LHCN-M2 (cell line): ENCODE measurements around the gene CDKAL1. TPM values are rescaled to one million over a fixed set of nuclear protein-coding genes. Genes with fewer than 3 reads are reported as not detected.
A peak's percentile ranks its signal among the peaks of the same experiment; 100 is the strongest.
"Not testable (repeated sequence)": the region's sequence is repeated elsewhere in the genome, so short reads cannot be mapped to it uniquely, and the experiment has no call there.

Experiments
- DNase-seq: peaks from one replicate; pipeline ENCODE4 v3.0.0-alpha.2; 2012; ENCODE audit warnings: low read depth
- total RNA-seq: library from RNA; depleted of rRNA; stranded (reverse); fragments of >200 nt; gene quantifications from 2 replicates; pipeline ENCODE4 v1.2.3, GENCODE V29; 2014

Gene CDKAL1
- total RNA-seq, 1 experiment from 2014 or later: 17.9 TPM

DNA sequence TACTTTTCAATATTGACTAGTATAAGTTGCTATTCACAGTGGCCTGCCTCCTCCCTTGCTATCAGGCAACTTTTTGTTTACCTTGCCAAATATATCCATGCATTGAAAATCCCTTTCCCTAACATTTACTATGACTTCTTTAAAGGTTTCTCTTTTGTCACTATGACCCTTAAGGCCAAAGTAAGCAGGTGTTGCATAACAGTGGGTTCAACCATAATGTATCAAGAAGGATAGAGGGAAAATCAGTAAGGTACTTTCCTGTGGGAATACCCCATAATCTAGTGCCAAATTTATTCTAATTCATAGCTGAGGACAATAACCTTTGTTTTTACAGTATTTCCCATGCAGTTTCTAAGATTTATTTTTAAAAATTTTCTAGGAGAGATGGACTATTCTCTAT is 527.6 kb downstream of the CDKAL1 start:
- no peak for DNase-seq

- peak; percentile 11 for DNase-seq
Measured at GRCh38 chr6:21064756-21065340, 530.6 kb downstream of the CDKAL1 start.

DNA sequence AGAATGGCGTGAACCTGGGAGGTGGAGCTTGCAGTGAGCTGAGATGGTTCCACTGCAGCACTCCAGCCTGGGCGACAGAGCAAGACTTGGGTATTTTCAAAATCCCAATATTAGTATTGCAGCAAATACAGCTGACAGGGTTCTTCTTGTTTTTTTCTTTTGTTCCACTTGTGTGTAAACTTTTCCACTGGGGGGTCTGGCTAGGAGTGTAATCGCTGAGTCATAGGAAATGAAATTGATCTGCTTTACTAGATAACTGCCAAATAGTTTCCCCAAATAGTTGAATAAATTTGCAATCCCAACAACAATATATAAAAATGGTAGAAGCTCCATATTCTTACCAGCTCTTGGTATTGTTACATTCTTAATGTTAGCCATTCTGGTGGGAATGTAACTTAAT is 533.3 kb downstream of the CDKAL1 start:
- peak; percentile 29 for DNase-seq

DNA sequence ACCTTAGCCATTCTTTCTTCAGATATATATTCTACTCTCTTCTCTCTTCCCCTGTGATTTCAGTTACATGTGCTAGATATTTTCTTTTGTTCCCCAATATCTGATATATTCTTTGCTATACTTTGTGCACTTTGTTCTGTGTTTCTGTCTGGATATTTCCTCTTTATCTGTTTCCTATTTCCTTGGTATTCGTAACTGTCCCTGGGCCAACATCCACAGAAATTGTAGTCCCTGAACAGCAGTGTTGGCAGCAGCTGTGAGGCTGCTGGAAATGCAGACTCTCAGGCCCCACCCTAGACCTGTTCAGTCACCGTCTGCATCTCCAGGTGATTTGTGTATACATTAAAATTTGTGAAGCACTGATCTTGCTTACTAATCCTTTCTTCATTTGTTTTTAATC is 536.4 kb downstream of the CDKAL1 start:
- no peak for DNase-seq

DNA sequence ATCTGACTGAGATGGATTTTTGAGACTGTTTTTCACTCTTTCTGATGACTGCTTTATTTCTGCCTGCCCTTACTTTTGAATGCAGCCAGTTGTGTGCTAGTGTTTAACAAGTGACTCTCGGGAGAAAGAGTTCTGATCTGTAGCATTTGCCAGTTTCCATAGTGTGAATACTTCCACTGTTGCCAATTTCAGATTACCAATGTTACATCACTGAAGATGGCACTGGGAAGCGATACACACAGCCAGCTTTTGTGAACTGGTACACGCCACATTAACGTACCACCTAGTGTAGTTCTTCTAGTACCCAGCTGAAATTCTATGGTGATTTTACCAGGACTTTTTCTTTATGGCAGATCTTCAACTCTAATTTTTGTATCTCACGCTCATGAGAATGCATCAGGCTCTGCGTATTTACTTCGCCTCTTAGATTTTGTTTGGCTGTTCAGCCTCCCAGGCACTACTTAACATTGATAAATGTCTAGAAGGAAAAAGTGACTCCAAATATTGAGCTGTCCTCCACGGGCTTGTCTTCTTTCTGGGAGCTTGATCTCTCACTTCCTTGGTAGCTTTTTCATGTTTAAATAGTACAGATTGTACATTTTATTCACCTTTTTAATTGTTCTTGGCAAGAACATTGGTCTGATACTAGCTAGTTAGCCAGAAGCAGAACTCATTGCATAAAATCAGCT is 537.7 kb downstream of the CDKAL1 start:
- no peak for DNase-seq

- DNase-seq: no peak
Measured at GRCh38 chr6:21073318-21073839, 539.1 kb downstream of the CDKAL1 start.

- no peak for DNase-seq
Measured at GRCh38 chr6:21074484-21074883, 540.2 kb downstream of the CDKAL1 start.

DNA sequence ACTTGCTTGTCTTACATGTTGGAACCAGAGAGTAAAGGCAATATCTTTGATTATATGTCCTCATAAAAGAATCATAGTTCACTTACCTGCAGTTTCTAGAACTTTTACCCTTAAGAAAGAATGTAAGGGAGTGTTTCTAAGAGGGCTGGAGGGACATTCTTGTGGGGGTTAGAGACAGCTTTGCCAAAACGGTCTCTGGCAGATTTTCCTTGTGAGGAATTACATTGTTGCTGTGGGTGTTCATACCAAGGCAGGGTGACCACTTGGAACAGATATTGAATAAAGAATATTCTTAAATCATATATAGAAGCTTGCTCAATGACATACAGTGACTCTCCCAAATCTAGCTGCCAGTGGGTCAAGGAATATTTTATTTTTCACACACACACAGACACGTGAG is 541.7 kb downstream of the CDKAL1 start:
- DNase-seq: no peak

GRCh38 chr6:21078497-21078896 is 544.2 kb downstream of the CDKAL1 start:
- DNase-seq: no peak

DNA sequence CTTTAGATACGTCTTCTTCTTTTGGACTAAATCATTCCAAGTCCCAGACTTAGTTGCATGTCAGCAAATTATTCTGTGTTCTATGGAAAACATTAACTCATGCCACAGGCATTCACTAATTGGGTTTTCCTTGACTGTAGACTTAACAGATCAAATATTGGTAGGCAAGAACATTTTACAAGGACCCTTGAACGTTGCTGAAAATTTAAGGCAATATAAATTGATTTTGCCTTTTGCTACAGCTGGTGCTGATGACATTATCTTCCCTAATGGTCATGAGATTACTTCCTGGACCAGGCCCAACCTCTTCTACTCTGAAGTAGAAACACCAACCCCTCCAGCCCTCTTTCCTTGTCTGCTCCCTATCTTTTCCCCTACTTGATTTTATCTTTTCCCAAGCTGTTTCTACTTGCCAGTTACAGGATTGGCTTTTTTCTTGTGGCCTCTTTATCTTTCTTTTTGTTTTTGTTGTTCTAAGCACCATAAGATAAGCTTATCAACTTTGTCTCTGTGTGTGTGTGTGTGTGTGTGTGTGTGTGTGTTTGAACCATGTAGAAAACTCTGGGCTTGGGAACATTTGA is 545.3 kb downstream of the CDKAL1 start:
- DNase-seq: peak; percentile 7

- no peak for DNase-seq
Measured at GRCh38 chr6:21080221-21080620, 546.0 kb downstream of the CDKAL1 start.

DNA sequence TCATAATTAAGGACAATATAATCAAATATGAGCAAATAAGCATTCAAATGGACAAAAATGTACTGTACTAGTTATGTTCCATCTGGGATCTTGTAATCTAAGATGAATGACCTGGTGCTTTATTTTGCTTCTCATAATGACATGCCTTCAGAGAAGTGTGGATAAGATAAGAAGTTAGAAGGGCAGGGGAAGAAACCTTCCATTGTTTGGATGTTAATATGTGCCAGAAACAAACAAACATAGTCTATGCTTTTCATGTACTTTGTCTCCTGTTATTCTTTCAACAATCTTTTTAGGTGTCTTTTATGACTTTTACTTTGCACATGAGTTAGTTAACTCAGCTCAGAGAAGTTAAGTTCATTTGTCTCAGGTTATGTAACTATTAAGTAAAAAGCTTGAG is 547.8 kb downstream of the CDKAL1 start:
- no peak for DNase-seq

DNA sequence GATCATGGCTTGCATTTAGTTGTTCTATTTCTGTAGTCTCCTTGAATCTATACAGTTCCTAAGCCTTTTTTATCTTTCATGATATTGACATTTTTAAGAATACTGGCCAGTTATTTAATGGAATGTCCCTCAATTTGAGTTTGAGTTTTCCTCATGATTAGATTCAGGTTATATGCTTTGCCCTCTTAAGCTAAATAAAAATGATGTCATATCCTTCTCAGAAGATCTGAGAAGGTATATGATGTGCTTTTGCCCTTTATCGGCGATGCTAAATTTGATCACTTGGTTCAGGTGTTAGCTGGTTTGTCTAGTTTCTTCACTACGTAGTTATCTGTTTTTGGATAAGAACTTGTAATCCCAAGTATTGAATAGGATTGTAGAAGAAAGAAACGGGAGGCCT is 549.5 kb downstream of the CDKAL1 start:
- DNase-seq: no peak

DNA sequence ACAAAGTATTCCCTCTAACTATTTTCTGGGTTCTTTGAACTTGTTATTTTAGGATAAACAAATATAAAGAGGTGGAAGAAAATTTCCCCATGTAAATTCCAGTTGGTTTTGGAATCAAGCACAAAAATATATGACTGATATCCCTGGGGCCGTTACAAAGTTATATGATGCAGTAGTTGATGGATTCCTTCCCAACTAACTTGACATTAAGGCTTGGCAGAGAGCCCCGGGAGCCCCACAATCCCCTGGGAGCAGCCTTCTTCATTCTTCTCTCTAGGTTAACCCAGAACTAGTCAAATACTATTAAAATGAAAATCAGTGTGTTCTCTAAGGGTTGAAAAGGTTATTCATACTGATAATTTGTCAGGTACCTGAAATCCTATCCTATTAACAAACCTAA is 550.4 kb downstream of the CDKAL1 start:
- no peak for DNase-seq

DNA sequence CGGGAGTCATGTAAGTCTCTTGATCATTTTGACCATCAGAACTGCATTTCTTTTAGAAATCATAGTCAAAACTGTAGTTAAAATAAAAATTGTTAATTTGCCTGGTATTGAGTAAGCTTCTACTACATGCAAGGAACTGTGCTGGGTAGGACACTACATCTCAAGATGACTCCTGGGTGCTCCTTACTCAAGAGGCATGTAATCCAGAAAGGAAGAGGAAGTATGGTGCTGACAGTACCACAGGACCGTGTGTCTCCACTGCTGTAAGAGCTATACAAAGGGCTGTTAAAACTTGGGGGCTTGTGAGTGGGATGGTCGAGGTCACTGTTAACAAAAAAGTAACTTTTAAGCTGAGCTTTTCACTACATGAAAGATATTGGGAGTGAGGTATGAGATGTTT is 551.0 kb downstream of the CDKAL1 start:
- no peak for DNase-seq

DNA sequence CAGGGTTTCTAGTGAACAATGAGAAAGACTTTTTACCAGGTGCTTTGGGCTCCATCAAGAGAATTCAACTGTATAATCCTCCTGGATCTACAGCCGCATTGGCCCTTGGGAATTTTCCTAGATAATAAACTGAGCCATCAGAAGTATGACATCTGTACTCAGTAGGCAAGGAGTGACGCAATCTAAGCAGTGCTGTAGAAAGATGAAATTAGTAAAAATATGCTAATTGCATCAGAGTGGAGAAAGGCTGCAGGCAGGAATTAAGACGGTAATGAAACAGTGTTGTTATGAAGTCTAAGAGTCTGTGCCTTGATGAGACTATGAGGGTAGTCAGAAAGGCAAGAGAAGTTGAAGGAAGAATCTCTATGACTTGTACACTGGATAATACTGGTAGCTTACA is 551.4 kb downstream of the CDKAL1 start:
- DNase-seq: no peak

DNA sequence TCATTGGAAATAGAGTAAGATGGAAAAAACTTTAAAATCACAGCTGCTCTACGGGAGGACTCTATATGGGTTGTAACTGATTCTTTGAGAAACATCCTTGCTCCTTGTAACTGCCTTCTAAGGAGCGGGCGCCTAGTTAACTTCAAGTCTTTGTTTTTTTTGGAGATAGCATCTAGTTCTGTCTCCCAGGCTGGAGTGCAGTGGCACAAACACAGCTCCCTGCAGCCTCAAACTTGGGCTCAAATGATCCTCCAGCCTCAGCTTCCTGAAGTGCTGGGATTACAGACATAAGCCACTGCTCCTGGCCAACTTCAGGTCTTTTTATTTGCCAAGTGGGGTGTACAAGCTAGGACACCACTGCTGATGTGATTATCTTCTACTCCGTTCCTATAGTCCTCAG is 552.9 kb downstream of the CDKAL1 start:
- DNase-seq: no peak

DNA sequence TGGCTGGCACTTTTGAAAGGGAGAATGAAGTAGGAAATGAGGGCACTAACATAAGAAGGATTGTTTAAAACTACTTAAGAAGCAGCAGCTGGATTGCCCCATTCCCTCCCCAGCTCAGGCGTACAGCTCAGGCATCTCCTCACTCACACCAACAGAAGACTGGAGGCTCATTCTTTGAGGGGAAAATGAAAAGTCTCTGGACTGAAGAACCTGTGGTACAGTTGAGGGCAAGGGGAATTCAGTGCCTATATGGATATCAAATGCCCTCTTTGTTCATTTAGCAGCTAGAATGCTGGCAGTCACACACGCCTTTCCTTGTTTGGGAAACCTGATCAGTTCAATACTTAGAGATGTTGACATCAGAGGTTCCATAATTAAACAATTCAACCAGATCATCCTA is 557.2 kb downstream of the CDKAL1 start:
- DNase-seq: no peak

DNA sequence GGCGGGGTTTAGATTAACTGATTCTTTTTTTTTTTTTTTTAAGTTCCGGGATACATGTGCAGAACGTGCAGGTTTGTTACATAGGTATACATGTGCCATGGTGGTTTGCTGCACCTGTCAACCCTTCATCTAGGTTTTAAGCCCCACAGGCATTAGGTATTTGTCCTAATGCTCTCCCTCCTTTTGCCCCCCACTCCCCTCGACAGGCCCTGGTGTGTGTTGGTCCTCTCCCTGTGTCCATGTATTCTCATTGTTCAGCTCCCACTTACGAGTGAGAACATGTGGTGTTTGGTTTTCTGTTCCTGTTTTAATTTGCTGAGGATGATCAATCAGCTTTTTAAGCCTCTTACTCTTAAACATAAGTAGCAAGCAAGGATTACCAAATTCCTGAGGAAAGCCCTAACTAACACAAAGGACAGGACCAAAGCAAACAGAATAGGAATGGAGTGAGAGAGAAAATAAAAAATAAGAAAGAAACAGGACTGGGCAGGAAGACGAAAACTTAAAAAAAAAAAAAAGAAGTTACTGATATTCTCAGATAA is 558.0 kb downstream of the CDKAL1 start:
- not testable (repeated sequence) for DNase-seq

DNA sequence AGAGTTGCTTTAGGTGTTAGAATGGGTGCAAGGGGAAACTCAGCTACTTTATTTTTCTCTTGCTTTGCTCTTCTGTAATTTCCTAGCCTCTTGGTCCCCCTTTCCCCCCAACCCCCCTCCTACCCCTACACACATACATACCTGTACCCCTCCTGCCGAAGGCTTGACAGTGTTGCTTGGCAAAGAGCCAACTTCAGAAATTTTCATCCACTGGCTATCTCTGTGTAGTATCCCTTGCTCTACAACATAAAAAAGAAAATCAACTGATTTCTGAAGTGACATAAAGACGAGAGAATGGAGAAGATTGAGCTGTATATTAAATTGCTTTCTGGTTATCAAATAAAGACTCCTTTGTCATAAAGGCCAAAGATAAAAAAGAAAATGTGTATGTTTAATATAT is 561.2 kb downstream of the CDKAL1 start:
- DNase-seq: no peak

- no peak for DNase-seq
Measured at GRCh38 chr6:21098134-21098533, 563.9 kb downstream of the CDKAL1 start.

DNA sequence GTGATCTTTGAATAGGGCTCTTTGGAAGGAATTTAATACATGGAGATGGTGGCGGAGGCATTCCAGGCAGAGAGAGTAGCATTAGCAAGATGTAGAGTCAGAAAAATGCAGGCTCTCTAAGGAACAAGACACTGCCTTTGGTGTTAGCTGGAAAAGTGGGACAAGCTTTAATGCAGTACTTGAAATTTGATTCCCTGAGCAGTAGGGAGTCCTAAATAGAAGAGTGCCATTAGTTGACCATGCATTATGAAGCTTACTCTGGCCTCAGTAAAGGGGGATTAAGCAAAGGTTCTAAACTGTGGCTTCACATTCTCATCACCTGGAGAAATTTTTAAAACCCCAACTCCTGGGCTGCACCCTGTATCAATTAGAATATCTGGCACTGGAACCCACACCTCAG is 564.5 kb downstream of the CDKAL1 start:
- no peak for DNase-seq
